ENCODE measurements around the gene CENPI. TPM values are rescaled to one million over a fixed set of nuclear protein-coding genes. Genes with fewer than 3 reads are reported as not detected.
"Not testable (repeated sequence)": the region's sequence is repeated elsewhere in the genome, so short reads cannot be mapped to it uniquely, and the experiment has no call there.

Gene CENPI
- 4.9 TPM for total RNA-seq

- peak; percentile 100 for ATAC-seq
- DNase-seq (ENCODE audit: low spot score) = peak; percentile 95
- intact Hi-C loops (cut with DNase I) = no loop called here
Measured at GRCh38 chrX:101097546-101098453, at the start of gene CENPI. Gene CENPI, plus strand, starts transcription at chrX:101098204. Its CDS starts 2,867 bp downstream, at chrX:101101071.

- no peak for ATAC-seq
- intact Hi-C loops (cut with DNase I) = no loop called here
- DNase-seq (ENCODE audit: low spot score) = no peak
Measured at GRCh38 chrX:101051153-101051548, 46.9 kb upstream of the CENPI start.

DNA sequence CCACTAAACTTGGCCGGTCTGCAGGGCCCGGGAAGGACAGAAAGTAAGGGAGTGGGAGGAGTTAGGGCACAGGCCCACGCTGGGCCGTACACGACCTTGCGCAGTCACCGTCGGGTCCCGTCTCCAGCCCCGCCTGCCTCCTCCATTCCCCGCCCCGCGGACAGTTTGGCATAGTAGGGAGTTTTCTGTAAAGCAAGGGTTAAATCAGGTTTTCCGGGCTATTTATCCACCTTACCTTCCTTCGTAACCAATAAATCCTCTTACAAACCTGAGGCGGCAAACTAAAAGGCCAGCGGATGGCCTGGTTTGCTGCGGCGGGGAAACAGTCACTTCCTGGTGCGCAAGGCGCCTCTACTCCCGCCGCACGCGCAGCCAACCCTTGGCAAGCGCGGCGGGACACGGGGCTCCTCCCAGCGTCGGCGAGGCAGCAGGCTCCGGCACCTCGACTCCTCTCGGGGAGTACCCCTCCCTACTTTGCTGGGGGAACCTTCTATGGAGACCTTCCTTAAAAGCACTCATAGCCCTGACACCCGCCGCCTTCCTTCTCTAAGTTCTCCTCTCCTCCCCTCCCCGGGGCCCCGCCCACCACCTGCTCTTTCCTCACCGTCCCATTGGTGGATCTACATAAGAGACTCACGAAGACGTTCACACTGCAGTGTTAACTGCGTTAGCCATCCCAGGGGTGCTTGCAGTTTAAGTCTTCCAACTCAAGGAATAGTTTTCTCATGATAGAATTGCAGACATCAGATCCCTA is 46.3 kb upstream of the CENPI start, which contains the start of gene TRMT2B:
TRMT2B (minus strand) TSS at position 563 of the 754 bp plus-strand sequence. CDS start 9,822 bp downstream, outside the sequence.
- peak; percentile 98 for ATAC-seq
- intact Hi-C loops (cut with DNase I) = no loop called here
- DNase-seq (ENCODE audit: low spot score) = peak; percentile 84

GRCh38 chrX:101056551-101056950 is 41.5 kb upstream of the CENPI start:
- ATAC-seq; intact Hi-C loops (cut with DNase I); DNase-seq (ENCODE audit: low spot score): not testable (repeated sequence)

DNA sequence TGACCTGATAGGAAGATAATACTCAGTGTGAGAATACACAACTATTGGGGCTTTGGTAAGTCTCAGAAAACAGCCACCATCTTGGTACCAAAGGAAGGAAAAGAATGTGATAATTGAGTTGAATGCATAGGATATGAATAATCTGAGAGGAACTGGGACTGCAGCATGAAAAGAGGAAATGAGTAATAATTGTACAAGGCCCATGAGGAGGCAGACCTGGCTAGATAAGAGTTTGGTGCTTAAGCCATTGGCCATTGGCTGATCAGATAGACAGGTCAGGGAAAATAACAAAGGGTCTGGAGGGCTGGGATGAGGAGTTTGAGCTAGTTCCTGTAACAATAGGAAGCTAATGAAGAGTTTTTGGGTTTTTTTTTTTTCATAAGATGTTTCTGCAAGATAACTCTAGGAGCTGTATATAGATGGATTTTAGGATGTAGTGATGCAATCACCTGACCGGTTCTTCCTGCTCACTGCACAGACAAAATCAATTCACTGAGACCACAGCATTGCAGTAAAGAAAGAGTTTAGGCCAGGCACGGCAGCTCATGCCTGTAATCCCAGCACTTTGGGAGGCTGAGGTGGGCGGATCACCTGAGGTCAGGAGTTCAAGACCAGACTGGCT is 40.8 kb upstream of the CENPI start:
- DNase-seq (ENCODE audit: low spot score) = no peak
- intact Hi-C loops (cut with DNase I) = no loop called here
- ATAC-seq = no peak

DNA sequence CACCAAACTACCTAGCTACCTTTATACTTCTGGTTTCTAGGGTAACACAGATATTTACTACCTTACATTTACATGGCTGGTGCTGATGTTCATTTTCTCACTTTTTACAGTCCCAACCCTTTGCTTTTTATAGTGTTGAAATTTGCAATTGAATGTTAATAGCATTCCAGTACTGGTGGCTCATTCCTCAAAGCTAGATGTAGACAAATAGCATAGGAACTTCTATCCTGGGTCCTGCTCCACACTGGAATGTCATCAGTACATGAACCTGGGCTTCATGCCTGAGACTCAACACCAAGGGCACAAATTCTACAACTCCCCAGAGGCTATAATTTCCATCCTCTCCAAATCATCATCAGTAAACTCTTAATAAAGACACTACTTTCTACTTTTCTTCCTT is 35.8 kb upstream of the CENPI start:
- ATAC-seq = no peak
- intact Hi-C loops (cut with DNase I) = no loop called here
- no peak for DNase-seq (ENCODE audit: low spot score)

DNA sequence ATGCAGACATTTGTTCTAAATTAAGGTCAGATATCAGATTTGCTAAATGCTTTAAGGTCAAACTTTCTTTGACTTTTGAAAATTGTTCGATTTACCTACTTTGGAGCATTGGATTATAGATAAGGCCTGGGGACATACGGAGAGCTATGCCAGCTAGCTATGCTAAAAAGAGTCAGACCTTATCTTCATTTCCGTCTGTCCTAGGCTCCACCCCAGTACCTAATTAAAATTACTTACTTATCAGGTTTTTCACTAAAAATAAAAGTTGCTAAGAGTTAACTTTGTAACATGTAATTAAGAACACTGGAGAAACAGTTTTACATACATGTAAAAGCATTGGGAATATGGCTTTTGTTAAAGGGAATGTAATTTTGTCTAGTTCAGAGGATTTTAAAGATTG is 26.4 kb upstream of the CENPI start:
- ATAC-seq (no peak), DNase-seq (ENCODE audit: low spot score) (no peak)
- intact Hi-C loops (cut with DNase I) = no loop called here

DNA sequence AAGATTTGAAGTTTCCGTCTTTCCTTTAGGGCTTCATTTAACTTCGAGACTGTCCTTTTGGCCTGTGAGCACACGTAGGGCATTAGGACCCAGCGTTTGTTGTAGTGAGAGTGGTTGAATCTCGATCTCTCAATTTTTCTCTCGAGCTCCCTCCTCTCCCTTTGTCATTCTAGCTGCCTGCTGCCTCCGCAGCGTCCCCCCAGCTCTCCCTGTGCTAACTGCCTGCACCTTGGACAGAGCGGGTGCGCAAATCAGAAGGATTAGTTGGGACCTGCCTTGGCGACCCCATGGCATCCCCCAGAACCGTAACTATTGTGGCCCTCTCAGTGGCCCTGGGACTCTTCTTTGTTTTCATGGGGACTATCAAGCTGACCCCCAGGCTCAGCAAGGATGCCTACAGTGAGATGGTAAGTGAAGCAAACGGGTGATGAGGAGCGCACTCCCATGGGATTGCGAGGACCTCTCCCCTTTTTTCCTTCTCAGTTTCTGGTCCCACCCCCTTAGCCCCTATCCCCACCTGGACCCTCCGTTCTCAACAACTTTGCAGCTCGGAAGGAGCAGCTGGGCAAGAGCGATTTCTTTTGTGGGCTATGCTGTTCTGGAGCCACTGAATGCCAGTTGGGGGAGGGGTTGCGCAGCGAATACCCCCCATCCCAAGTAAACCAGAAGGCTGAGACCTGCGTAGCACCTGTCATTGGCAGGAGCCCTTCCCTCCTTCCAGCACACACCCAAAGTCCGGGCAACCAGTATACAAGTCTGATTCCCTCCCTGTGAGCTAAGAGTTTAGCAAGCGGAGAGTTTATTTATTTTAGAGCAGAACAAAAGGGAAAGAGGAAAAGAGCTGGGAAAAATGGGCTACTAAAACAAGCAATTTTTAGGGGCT is 19.0 kb upstream of the CENPI start, which contains the start of gene TMEM35A:
TMEM35A (plus strand) TSS at position 164 of the 883 bp plus-strand sequence; CDS start at position 288, 124 bp downstream.
- ATAC-seq (peak; percentile 73), DNase-seq (ENCODE audit: low spot score) (no peak)
- intact Hi-C loops (cut with DNase I) = no loop called here

- intact Hi-C loops (cut with DNase I) = no loop called here
- ATAC-seq (no peak), DNase-seq (ENCODE audit: low spot score) (no peak)
Measured at GRCh38 chrX:101079736-101080270, 18.2 kb upstream of the CENPI start.

- DNase-seq (ENCODE audit: low spot score) (no peak), ATAC-seq (no peak)
- intact Hi-C loops (cut with DNase I) = no loop called here
Measured at GRCh38 chrX:101080326-101081124, 17.5 kb upstream of the CENPI start.

DNA sequence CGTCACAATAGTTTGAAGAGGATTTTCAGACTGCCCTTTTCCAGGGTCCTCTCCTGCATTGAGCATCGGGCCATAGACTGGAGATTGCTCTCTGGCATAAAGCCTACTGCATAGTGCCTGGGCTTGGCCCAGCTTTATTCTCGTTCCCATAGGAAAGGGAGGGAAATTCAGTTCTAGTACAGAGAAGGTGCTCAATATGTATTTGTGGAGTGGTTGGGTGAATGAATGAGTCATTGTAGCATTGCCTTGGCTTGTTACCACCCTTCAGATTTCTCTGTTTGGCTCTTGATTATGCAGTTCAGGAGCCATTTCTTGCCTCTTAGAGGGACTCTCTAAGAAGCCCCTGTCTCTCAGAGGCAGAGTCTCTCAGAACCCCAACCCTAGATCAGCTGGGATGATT is 16.8 kb upstream of the CENPI start:
- ATAC-seq = no peak
- intact Hi-C loops (cut with DNase I) = no loop called here
- no peak for DNase-seq (ENCODE audit: low spot score)

GRCh38 chrX:101091817-101092216 is 6.2 kb upstream of the CENPI start:
- DNase-seq (ENCODE audit: low spot score) (no peak), ATAC-seq (no peak)
- intact Hi-C loops (cut with DNase I) = no loop called here

- ATAC-seq (no peak), DNase-seq (ENCODE audit: low spot score) (no peak)
- intact Hi-C loops (cut with DNase I) = no loop called here
Measured at GRCh38 chrX:101108284-101108683, 10.3 kb downstream of the CENPI start.

- intact Hi-C loops (cut with DNase I) = no loop called here
- no peak for ATAC-seq
- no peak for DNase-seq (ENCODE audit: low spot score)
Measured at GRCh38 chrX:101117701-101118100, 19.7 kb downstream of the CENPI start.

DNA sequence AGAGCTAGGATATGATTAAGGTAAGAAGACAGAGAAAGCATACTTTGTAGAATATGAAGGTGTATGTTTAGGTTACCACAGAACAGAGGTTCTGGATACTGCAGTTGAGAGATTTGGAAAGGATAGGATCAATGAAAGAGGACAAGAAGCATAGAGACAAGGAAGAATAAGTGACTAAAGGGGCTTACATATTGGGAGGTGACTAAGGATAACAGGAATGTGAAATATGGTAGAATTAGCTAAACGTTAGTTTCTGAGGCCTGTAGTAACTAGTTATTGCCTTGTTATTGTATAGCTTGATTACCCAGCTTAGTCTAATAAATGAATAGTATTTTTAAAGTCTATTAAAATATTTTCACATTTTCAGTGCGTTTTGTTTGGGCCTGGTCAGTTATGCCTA is 38.2 kb downstream of the CENPI start:
- DNase-seq (ENCODE audit: low spot score) = no peak
- ATAC-seq = no peak
- intact Hi-C loops (cut with DNase I) = no loop called here
